GM19397 (cell line): ENCODE data around the gene LIG1.
"Not testable (repeated sequence)": the region's sequence is repeated elsewhere in the genome, so short reads cannot be mapped to it uniquely, and the experiment has no call there.

Source experiments
- ATAC-seq: cut with Tn5 transposase; IDR thresholded peaks from one replicate; pipeline ENCODE4 v1.9.1; 2021; ENCODE audit warnings: mild to moderate bottlenecking, moderate library complexity; ENCODE audit not compliant: unreplicated experiment

LIG1 gene

GRCh38 chr19:48085904-48086864 lies 84.0 kb downstream of the LIG1 start:
- ATAC-seq: no peak

GRCh38 chr19:48085076-48085475 lies 85.1 kb downstream of the LIG1 start:
- ATAC-seq: no peak

GRCh38 chr19:48081106-48081505 lies 89.0 kb downstream of the LIG1 start:
- no peak for ATAC-seq

GRCh38 chr19:48070177-48070769 lies 99.9 kb downstream of the LIG1 start:
- not testable (repeated sequence) for ATAC-seq

- no peak for ATAC-seq
These were observed 100.7 kb downstream of the LIG1 start for GRCh38 chr19:48069435-48069834.
